Measurements from ENCODE around the gene AMHR2. TPM values are rescaled to one million over a fixed set of nuclear protein-coding genes. Genes with fewer than 3 reads are reported as not detected.

The AMHR2 gene
- total and polyA plus RNA-seq, 11 donors: 0.30 to 2.2 (median 0.57) TPM; not detected in 6

- no peaks in the 10 kb centered on the region for H3K9me3 ChIP-seq
- DNase-seq (no peak), ATAC-seq (peak in 2 of 4 donors; percentile 2 to 13)
- intact Hi-C loops (cut with DNase I): no loop called here
- WGBS, 4 donors: 52 to 58% (median 55%) methylated on average over 4 of the region's 4 CpGs
- H3K27me3 ChIP-seq: no peaks in the 10 kb centered on the region
- no peak overlapping the region for H3K4me3 ChIP-seq
- H3K27ac ChIP-seq: peak overlapping the region in 7 of 12 donors; percentile 8 to 60 (median 42)
- TF ChIP-seq, protein P1, sequence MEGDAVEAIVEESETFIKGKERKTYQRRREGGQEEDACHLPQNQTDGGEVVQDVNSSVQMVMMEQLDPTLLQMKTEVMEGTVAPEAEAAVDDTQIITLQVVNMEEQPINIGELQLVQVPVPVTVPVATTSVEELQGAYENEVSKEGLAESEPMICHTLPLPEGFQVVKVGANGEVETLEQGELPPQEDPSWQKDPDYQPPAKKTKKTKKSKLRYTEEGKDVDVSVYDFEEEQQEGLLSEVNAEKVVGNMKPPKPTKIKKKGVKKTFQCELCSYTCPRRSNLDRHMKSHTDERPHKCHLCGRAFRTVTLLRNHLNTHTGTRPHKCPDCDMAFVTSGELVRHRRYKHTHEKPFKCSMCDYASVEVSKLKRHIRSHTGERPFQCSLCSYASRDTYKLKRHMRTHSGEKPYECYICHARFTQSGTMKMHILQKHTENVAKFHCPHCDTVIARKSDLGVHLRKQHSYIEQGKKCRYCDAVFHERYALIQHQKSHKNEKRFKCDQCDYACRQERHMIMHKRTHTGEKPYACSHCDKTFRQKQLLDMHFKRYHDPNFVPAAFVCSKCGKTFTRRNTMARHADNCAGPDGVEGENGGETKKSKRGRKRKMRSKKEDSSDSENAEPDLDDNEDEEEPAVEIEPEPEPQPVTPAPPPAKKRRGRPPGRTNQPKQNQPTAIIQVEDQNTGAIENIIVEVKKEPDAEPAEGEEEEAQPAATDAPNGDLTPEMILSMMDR (IDR thresholded peaks at IDR 0.05): no peak
- TF ChIP-seq POLR2A (IDR thresholded peaks at IDR 0.05): no peak
- H3K36me3 ChIP-seq: peaks cover 8 to 100% (median 100%) of the 10 kb centered on the region in 9 donors
- peaks cover 6 to 78% (median 48%) of the 10 kb centered on the region in 12 donors for H3K4me1 ChIP-seq
Observed at GRCh38 chr12:53466640-53467039, 43.0 kb downstream of the AMHR2 start.

GRCh38 chr12:53467082-53467481 lies 43.4 kb downstream of the AMHR2 start:
- Histone ChIP-seq H3K27ac (peak overlapping the region in 3 of 12 donors; percentile 38 to 54 (median 46)), H3K27me3 (no peaks in the 10 kb centered on the region), H3K36me3 (peaks cover 4 to 100% (median 100%) of the 10 kb centered on the region in 9 donors), H3K4me3 (no peak overlapping the region), H3K4me1 (peaks cover 5 to 77% (median 46%) of the 10 kb centered on the region in 12 donors), H3K9me3 (no peaks in the 10 kb centered on the region)
- no peak for TF ChIP-seq POLR2A (IDR thresholded peaks at IDR 0.05)
- TF ChIP-seq, protein P1 (IDR thresholded peaks at IDR 0.05): no peak
- ATAC-seq (peak in 2 of 4 donors; percentile 36 to 39), DNase-seq (no peak)
- intact Hi-C loops (cut with DNase I): no loop called here
- 57 to 67% (median 62%) methylated on average over 5 of the region's 5 CpGs for WGBS, 4 donors

DNA sequence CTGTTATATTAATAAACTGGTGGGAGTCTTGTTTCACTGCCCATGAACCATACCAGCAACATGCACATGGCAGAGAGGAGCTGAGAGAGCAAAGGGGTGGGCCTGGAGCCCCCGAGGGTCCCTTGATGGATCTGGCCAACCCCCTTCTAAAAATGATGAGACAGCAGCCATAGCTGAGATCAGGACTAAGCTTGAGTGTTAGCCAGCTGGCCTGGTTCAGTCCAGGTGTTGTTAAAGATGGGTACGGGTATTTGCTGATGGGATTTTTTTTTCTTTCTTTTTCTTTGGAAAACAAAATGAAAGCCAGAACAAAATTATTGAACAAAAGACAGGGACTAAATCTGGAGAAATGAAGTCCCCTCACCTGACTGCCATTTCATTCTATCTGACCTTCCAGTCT lies 44.2 kb downstream of the AMHR2 start:
- DNase-seq (no peak), ATAC-seq (no peak)
- no peaks in the 10 kb centered on the region for H3K9me3 ChIP-seq
- no peaks in the 10 kb centered on the region for H3K27me3 ChIP-seq
- H3K4me1 ChIP-seq: peaks cover 3 to 73% (median 46%) of the 10 kb centered on the region in 12 donors
- WGBS, 4 donors: 51 to 67% (median 59%) methylated on average over 2 of the region's 2 CpGs
- peak overlapping the region in 1 of 12 donors; percentile 8 for H3K27ac ChIP-seq
- no peak overlapping the region for H3K4me3 ChIP-seq
- H3K36me3 ChIP-seq: peaks cover 0 to 100% (median 100%) of the 10 kb centered on the region in 9 donors
- TF ChIP-seq, protein P1 (IDR thresholded peaks at IDR 0.05): no peak
- no peak for TF ChIP-seq POLR2A (IDR thresholded peaks at IDR 0.05)
- intact Hi-C loops (cut with DNase I): no loop called here

- H3K9me3 ChIP-seq: no peaks in the 10 kb centered on the region
- H3K36me3 ChIP-seq: peaks cover 0 to 100% (median 100%) of the 10 kb centered on the region in 9 donors
- no peaks in the 10 kb centered on the region for H3K27me3 ChIP-seq
- H3K4me3 ChIP-seq: no peak overlapping the region
- WGBS, 4 donors: 35 to 67% (median 56%) methylated on average over 1 of the region's 1 CpG
- no peak overlapping the region for H3K27ac ChIP-seq
- intact Hi-C loops (cut with DNase I): no loop called here
- no peak for ATAC-seq
- TF ChIP-seq POLR2A (IDR thresholded peaks at IDR 0.05): no peak
- TF ChIP-seq, protein P1 (IDR thresholded peaks at IDR 0.05): no peak
- peaks cover 3 to 72% (median 46%) of the 10 kb centered on the region in 12 donors for H3K4me1 ChIP-seq
- DNase-seq: no peak
Observed at GRCh38 chr12:53468282-53468681, 44.6 kb downstream of the AMHR2 start.

Measured in heart left ventricle (tissue), 16 donors.